Measurements from ENCODE around the gene RAB11FIP3. TPM values are rescaled to one million over a fixed set of nuclear protein-coding genes. Genes with fewer than 3 reads are reported as not detected.

The RAB11FIP3 gene
- total and polyA plus RNA-seq, 2 donors, result 16.8 to 57.0 TPM

DNA sequence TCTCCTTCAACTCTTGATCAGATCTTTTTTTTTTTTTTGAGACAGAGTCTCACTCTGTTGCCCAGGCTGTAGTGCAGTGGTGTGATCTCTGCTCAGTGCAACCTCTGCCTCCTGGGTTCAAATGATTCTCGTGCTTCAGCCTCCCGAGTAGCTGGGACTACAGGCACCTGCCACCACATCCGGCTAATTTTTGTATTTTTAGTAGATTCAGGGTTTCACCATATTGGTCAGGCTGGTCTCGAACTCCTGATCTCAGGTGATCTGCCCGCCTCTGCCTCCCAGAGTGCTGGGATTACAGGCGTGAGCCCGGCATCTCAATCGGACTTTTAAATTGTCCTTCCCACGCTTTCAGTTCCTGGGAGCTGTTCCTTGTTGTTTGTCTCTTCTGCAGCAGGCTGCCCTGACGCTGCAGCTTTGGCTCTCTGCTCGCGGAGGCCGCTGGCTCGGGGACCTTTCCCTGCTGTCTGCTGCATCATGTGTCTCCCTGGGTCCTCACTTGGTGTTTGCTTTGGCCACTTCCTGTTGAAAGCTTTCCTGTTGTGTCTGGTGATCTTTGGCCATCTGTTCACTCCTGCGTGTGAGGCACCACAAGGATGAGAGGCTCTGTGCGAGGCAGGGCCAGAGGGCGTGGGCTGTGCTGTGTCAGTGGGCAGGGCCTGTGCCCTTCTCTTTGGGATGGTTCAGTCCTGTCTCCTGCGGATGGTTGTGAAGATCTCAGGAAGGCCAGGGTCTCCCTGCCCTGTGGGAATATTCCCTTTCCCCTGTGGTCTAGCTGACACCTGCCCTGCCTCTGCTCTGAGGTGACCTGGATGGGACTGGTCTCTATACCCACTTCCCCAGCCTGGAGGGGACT, 83.7 kb downstream of the RAB11FIP3 start:
- H3K4me3 ChIP-seq (ENCODE audit: low read depth, low read length), result no peak overlapping the region
- H3K36me3 ChIP-seq (ENCODE audit: insufficient read depth), result no peaks in the 10 kb centered on the region
- no peaks in the 10 kb centered on the region for H3K4me1 ChIP-seq (ENCODE audit: insufficient read depth)
- no peak for DNase-seq (ENCODE audit: extremely low spot score)
- H3K27ac ChIP-seq (ENCODE audit: low read depth), result no peak overlapping the region
- 88% methylated on average over 18 of the region's 18 CpGs for whole genome bisulfite sequencing

DNA sequence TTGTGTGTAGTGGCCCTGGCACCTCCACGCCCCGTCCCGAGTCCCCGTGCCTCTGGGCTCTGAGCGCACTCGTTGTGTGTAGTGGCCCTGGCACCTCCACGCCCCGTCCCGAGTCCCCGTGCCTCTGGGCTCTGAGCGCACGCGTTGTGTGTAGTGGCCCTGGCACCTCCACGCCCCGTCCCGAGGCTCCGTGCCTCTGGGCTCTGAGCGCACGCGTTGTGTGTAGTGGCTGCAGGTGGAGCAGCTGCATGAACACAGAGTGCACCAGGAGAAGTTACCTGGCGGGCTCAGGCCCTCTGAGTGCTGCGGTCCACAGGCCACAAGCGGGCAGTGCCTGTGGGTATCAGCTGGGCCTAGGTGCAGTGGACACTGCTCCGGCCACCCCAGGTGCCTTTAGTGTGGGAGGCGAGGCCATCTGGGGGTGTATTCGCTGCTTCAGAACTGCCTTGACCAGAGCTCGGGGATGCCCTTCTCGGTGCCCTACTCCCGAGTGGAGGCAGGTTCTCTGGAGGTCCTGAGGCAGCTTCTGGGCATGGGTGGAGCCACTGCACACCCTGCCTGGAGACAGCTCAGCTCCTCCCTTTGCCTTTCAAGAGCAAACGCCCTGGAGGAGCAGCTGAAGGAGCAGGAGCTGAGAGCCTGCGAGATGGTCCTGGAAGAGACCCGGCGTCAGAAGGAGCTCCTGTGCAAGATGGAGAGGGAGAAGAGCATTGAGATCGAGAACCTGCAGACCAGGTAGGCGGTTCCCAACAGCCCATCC, 84.8 kb downstream of the RAB11FIP3 start:
- no peak for DNase-seq (ENCODE audit: extremely low spot score)
- 94% methylated on average over 35 of the region's 35 CpGs for WGBS
- Histone ChIP-seq H3K4me1 (ENCODE audit: insufficient read depth) (no peaks in the 10 kb centered on the region), H3K4me3 (ENCODE audit: low read depth, low read length) (no peak overlapping the region), H3K36me3 (ENCODE audit: insufficient read depth) (no peaks in the 10 kb centered on the region), H3K27ac (ENCODE audit: low read depth) (no peak overlapping the region)

DNA sequence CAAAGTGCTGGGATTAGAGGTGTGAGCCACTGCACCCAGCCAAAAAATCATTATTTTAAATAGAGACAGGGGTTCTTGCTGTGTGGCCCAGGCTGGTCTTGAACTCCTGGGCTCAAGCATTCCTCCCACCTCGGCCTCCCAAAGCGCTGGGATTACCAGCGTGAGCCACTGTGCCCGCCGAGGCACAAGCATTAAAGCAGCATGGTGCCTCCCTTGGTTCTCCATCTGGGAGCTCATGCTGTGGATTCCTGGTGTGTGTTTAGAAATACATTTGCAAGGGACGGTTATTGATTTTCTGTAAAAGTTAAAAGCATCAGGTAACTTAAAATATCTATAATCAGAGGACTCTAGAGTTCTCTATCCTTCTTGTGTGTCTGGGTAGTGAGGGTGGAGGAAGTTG, 87.4 kb downstream of the RAB11FIP3 start:
- Histone ChIP-seq H3K36me3 (ENCODE audit: insufficient read depth) (no peaks in the 10 kb centered on the region), H3K4me1 (ENCODE audit: insufficient read depth) (no peaks in the 10 kb centered on the region), H3K4me3 (ENCODE audit: low read depth, low read length) (no peak overlapping the region), H3K27ac (ENCODE audit: low read depth) (no peak overlapping the region)
- 90% methylated on average over 6 of the region's 6 CpGs for WGBS
- DNase-seq (ENCODE audit: extremely low spot score), result no peak

DNA sequence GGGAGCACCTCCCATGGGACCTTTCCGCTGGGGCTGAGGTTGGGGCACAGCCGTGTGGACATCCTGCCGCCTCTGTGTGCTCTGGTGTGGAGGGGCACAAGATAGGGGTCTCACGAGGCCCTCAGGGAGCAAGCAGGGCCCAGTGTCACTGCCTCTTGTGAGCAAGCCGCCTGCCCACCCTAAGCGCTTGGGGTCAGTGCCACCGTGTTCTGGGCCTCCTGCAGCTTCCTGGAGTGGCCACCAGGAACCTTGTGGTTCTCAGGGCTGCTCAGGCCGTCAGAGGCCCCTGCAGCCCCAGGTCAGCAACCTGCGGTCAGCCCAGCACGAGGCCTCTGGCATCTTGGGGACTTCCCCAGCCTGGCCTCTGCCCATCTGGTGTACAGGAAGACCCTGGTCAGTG, 88.5 kb downstream of the RAB11FIP3 start:
- Histone ChIP-seq H3K36me3 (ENCODE audit: insufficient read depth) (no peaks in the 10 kb centered on the region), H3K4me3 (ENCODE audit: low read depth, low read length) (no peak overlapping the region), H3K27ac (ENCODE audit: low read depth) (no peak overlapping the region), H3K4me1 (ENCODE audit: insufficient read depth) (no peaks in the 10 kb centered on the region)
- WGBS, result 90% methylated on average over 10 of the region's 10 CpGs
- no peak for DNase-seq (ENCODE audit: extremely low spot score)

DNA sequence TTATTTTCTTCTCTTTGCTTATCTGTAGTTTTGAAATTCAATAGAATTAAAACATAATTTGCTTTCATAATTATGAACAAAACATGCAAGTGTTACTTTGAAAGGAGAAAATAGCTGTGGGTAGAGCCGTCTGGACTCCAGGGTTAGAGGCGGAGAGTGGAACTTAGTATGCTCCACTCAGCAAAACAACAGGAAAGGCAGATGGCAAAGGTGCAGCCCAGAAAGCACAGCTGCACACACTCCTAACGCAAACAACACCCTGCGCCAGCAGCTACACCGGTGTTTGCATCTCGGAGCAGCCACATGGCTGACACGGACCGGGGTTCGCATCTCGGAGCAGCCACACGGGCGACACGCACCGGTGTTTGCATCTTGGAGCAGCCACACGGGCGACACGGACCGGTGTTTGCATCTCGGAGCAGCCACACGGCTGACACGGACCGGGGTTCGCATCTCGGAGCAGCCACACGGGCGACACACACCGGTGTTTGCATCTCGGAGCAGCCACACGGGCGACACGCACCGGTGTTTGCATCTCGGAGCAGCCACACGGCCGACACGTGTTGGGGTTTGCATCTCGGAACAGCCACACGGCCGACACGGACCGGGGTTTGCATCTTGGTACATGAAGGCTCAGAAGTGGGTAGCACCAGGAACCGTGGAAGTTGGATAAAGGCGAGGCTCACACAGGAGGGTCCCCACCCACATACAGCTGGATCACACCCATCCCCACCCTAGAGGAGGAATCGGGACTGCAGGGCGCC, 89.9 kb downstream of the RAB11FIP3 start:
- no peaks in the 10 kb centered on the region for H3K36me3 ChIP-seq (ENCODE audit: insufficient read depth)

DNA sequence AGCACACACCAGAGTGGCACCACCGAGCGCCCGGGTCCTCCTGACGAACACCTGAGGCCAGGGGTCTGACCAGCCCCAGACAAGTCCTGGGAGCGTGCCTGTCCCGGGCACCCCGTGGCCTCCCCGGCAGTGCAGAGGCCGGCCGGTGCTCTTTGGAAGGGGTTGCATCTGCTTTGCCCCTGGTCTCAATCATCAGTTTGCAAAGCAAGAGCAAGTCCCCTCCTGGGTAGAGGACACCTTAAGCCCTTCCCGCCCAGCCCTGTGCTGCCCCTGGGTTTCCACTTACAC, 90.4 kb downstream of the RAB11FIP3 start:
- H3K4me3 ChIP-seq (ENCODE audit: low read depth, low read length), result no peak overlapping the region
- H3K27ac ChIP-seq (ENCODE audit: low read depth), result no peak overlapping the region
- H3K36me3 ChIP-seq (ENCODE audit: insufficient read depth), result no peaks in the 10 kb centered on the region
- 97% methylated on average over 11 of the region's 11 CpGs for WGBS
- H3K4me1 ChIP-seq (ENCODE audit: insufficient read depth), result no peaks in the 10 kb centered on the region
- DNase-seq (ENCODE audit: extremely low spot score), result no peak

More for the DNA sequence above, 89.9 kb downstream of the RAB11FIP3 start:
- no peaks in the 10 kb centered on the region for H3K4me1 ChIP-seq (ENCODE audit: insufficient read depth)
- H3K27ac ChIP-seq (ENCODE audit: low read depth), result no peak overlapping the region
- DNase-seq (ENCODE audit: extremely low spot score), result no peak
- WGBS, result 94% methylated on average over 45 of the region's 45 CpGs
- no peak overlapping the region for H3K4me3 ChIP-seq (ENCODE audit: low read depth, low read length)

DNA sequence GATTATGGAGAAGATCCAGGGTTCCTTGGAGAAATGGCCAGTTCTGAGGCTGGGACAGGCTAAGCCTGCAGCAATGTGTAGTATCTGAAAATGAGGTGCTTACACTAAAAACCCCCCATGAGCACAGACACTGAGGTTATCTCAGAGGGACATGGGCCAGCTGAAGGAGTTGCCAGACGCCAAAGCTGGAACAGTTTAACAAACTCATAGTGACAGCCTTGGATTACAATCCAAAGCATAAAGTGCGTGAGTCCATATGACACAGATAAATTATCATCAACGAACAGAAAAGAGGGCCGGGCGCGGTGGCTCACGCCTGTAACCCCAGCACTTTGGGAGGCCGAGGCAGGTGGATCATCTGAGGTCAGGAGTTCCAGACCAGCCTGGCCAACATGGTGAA, 90.9 kb downstream of the RAB11FIP3 start:
- WGBS, result 93% methylated on average over 8 of the region's 8 CpGs
- Histone ChIP-seq H3K27ac (ENCODE audit: low read depth) (no peak overlapping the region), H3K4me1 (ENCODE audit: insufficient read depth) (no peaks in the 10 kb centered on the region), H3K36me3 (ENCODE audit: insufficient read depth) (no peaks in the 10 kb centered on the region), H3K4me3 (ENCODE audit: low read depth, low read length) (no peak overlapping the region)
- DNase-seq (ENCODE audit: extremely low spot score), result no peak

DNA sequence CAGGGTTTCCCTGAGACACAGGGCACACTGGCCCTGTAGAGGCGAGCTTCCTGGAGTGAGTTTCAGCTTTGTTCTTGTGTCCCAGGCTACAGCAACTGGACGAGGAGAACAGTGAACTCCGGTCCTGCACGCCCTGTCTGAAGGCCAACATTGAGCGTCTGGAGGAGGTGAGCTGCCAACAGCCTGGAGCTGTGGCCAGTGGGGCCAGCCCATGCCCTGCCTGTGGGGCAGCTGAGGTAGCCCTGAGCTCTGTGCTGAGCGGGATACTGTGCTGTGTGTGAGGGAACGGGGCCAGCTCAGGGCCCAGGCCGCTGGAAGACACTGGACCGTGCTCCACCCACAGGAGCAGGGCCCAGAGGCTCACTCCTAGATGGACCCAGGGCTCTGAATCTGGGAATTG, 93.4 kb downstream of the RAB11FIP3 start:
- no peak for DNase-seq (ENCODE audit: extremely low spot score)
- H3K4me3 ChIP-seq (ENCODE audit: low read depth, low read length), result no peak overlapping the region
- H3K27ac ChIP-seq (ENCODE audit: low read depth), result no peak overlapping the region
- H3K4me1 ChIP-seq (ENCODE audit: insufficient read depth), result no peaks in the 10 kb centered on the region
- WGBS, result 88% methylated on average over 9 of the region's 9 CpGs
- H3K36me3 ChIP-seq (ENCODE audit: insufficient read depth), result no peaks in the 10 kb centered on the region

DNA sequence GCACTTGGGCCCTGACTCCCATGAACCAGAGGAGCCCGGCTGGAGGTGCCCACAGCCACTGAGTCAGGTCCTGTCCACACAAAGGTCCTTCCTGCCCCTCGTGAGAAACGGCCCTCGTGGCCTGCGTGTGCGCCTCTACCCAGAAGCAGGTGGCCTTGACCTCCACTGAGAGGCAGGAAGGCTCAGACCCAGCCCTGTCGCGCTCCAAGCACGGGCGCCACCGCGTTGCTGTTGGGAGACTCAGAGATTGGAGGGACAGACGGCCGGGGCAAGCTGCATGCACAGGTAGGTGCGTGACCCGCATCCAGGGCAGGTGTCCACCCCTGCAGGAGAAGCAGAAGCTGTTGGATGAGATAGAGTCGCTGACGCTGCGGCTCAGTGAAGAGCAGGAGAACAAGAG, 94.0 kb downstream of the RAB11FIP3 start:
- Histone ChIP-seq H3K4me3 (ENCODE audit: low read depth, low read length) (no peak overlapping the region), H3K27ac (ENCODE audit: low read depth) (no peak overlapping the region), H3K4me1 (ENCODE audit: insufficient read depth) (no peaks in the 10 kb centered on the region), H3K36me3 (ENCODE audit: insufficient read depth) (no peaks in the 10 kb centered on the region)
- 93% methylated on average over 19 of the region's 19 CpGs for WGBS
- DNase-seq (ENCODE audit: extremely low spot score), result no peak

DNA sequence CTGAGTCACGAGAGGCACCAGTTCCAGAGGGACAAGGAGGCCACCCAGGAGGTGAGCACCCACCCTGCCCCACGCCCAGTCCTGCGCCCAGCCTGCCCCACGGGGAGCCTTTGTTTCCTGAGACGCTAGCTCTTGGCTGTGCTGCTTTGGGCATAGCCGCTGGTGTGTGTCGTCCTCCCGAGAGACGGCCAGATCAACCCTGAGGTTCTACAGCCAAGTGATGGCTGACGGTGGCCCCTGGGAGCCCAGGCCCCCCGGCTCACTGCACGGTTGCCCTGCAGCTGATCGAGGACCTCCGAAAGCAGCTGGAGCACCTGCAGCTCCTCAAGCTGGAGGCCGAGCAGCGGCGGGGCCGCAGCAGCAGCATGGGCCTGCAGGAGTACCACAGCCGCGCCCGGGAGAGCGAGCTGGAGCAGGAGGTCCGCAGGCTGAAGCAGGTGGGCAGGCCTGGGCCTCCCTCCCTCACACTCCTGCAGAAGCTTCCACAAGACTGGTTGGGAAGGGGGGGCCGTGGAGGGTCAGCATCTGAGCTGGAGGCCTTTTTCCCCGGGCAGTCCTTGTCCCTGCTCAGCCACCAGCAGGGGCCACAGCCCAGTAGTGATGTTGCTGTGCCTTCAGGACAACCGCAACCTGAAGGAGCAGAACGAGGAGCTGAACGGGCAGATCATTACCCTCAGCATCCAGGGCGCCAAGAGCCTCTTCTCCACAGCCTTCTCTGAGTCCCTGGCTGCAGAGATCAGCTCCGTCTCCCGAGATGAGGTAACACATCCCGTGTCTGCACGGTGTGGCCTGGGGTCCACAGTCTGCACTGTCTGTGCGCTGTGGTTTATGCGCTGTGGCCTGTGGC, 94.6 kb downstream of the RAB11FIP3 start:
- no peak overlapping the region for H3K27ac ChIP-seq (ENCODE audit: low read depth)
- H3K4me3 ChIP-seq (ENCODE audit: low read depth, low read length), result no peak overlapping the region
- no peak for DNase-seq (ENCODE audit: extremely low spot score)
- 90% methylated on average over 35 of the region's 35 CpGs for WGBS
- H3K36me3 ChIP-seq (ENCODE audit: insufficient read depth), result no peaks in the 10 kb centered on the region
- no peaks in the 10 kb centered on the region for H3K4me1 ChIP-seq (ENCODE audit: insufficient read depth)

DNA sequence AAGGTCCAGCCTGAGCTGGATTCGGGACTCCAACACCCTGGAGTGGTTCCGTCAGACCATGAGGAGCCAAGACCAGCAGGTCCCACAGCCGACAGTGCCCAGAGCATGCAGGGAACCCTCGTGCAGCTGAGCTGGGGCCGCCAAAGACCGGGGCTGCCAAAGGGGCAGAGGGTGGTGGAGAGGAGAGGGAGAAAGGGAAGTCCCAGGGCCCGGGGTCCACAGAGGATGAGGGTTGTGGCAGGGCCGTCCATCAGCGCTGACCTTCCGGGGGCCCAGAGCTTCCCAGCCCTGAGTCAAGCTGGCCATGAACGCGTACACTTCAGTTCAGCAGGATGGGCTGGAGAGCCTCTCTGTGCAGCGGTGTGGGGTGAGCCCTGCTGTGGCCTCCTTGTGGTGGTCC, 95.4 kb downstream of the RAB11FIP3 start:
- Histone ChIP-seq H3K4me3 (ENCODE audit: low read depth, low read length) (no peak overlapping the region), H3K4me1 (ENCODE audit: insufficient read depth) (peaks cover 1% of the 10 kb centered on the region), H3K27ac (ENCODE audit: low read depth) (no peak overlapping the region), H3K36me3 (ENCODE audit: insufficient read depth) (no peaks in the 10 kb centered on the region)
- no peak for DNase-seq (ENCODE audit: extremely low spot score)
- WGBS, result 92% methylated on average over 13 of the region's 13 CpGs

DNA sequence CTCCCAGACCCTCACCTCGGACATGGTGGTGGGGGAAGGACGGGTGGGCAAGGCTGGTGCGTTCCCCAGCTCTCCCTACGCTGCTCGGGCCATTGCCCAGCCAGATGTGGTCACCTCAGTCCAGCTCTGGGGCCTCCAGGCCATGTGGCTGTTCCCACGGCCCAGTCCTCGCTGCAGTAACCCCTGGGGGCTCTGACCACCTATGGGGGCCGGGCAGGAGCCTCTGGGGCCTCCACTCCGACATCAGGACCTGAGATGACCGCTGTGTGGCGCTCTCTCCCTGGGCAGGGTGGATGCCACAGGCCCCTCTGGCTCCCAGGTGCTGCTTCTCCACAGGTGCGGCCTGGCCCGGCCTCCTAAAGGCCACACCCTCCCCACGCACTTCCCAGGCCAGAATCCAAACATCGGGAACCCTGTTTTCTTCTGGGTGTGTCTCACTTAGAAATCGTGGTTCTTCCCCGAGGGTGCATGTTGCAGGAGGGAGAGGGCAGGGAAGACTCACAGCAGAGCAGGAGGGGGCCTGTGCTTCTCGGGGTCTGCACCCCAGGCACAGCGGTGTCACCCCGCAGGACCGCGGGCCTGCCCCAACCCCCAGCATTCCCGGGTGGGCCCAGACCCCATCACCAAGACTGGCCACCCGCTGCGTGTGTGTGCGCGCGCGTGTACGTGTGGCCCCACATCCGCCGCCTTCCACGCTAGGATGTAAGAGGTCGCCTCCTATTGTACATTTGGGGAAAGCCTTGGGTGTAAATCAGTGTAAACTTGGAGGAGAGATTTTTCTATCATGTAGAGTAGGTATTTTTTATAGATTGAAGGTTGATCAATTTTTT, 96.1 kb downstream of the RAB11FIP3 start:
- WGBS, result 80% methylated on average over 34 of the region's 34 CpGs
- no peak for DNase-seq (ENCODE audit: extremely low spot score)

More for the DNA sequence above, 96.1 kb downstream of the RAB11FIP3 start:
- no peak overlapping the region for H3K27ac ChIP-seq (ENCODE audit: low read depth)
- peaks cover 5% of the 10 kb centered on the region for H3K4me1 ChIP-seq (ENCODE audit: insufficient read depth)
- no peak overlapping the region for H3K4me3 ChIP-seq (ENCODE audit: low read depth, low read length)
- no peaks in the 10 kb centered on the region for H3K36me3 ChIP-seq (ENCODE audit: insufficient read depth)

Measured in urinary bladder (tissue), 4 donors.